K562 (cell line): Measurements from ENCODE around the gene INTS1. TPM values are rescaled to one million over a fixed set of nuclear protein-coding genes. Genes with fewer than 3 reads are reported as not detected.
A peak's percentile ranks its signal among the peaks of the same experiment; 100 is the strongest.

ENCODE experiments used
- ARID4B ChIP-seq: sonication (generic); formaldehyde crosslinking; IDR thresholded peaks from 2 replicates; pipeline ENCODE4 v1.8.0; 2022; ENCODE audit warnings: mild to moderate bottlenecking, missing genetic modification reagents
- ARNT ChIP-seq, 2 experiments: fragments of 450-650 bp; IDR thresholded peaks; 2 replicates each; pipeline ENCODE4 v1.6.1; 2016; ENCODE audit warnings: mild to moderate bottlenecking in 1 of 2
- ATF7 ChIP-seq: fragments of 450-650 bp; IDR thresholded peaks from 2 replicates; pipeline ENCODE4 v1.7.1; 2014; ENCODE audit warnings: mild to moderate bottlenecking, moderate library complexity
- BMI1 ChIP-seq: fragments of 150-350 bp; IDR thresholded peaks from 2 replicates; pipeline ENCODE4 v1.6.1; 2014; ENCODE audit warnings: low read length
- CBFA2T3 ChIP-seq: fragments of 450-650 bp; IDR thresholded peaks from 2 replicates; pipeline ENCODE4 v1.6.1; 2017
- EGR1 ChIP-seq: fragments of 450-650 bp; conservative IDR thresholded peaks from 2 replicates; pipeline ENCODE4 v1.6.1; 2017; ENCODE audit warnings: mild to moderate bottlenecking
- FIP1L1 ChIP-seq: fragments of 200-400 bp; formaldehyde crosslinking; IDR thresholded peaks from 2 replicates; pipeline ENCODE4 v1.6.1; 2018; ENCODE audit warnings: mild to moderate bottlenecking, low read depth, low read length; ENCODE audit not compliant: poor library complexity, severe bottlenecking
- HDAC2 ChIP-seq: fragments of 450-650 bp; IDR thresholded peaks from 2 replicates; pipeline ENCODE4 v1.6.1; 2016; ENCODE audit warnings: mild to moderate bottlenecking
- HDGF ChIP-seq: fragments of 450-650 bp; IDR thresholded peaks from 2 replicates; pipeline ENCODE4 v1.6.1; 2016
- JUND ChIP-seq, 2 experiments: IDR thresholded peaks; 2 replicates in 1 of 2; 3 replicates in 1 of 2; pipeline ENCODE4 v1.6.1; 2011; ENCODE audit warnings: borderline replicate concordance in 2 of 2, low read depth in 2 of 2, low read length in 2 of 2, improper control_type of control experiment in 1 of 2, missing biosample characterization in 1 of 2, missing genetic modification characterization in 1 of 2, missing genetic modification reagents in 1 of 2
- KAT2B ChIP-seq: IDR thresholded peaks from one replicate; pipeline ENCODE4 v1.6.1; 2012; ENCODE audit warnings: low read depth, mild to moderate bottlenecking, control low read depth, inconsistent platforms, low read length, moderate library complexity
- LEF1 ChIP-seq: fragments of 450-650 bp; IDR thresholded peaks from 2 replicates; pipeline ENCODE4 v1.6.1; 2016; ENCODE audit warnings: mild to moderate bottlenecking
- NFE2L1 ChIP-seq: fragments of 450-650 bp; IDR thresholded peaks from 2 replicates; pipeline ENCODE4 v1.6.1; 2016; ENCODE audit warnings: missing genetic modification characterization, low read depth, mild to moderate bottlenecking, missing compliant biosample characterization, moderate library complexity, borderline replicate concordance
- POLR2G ChIP-seq: fragments of 200-400 bp; formaldehyde crosslinking; IDR thresholded peaks from 2 replicates; pipeline ENCODE4 v1.6.1; 2017; ENCODE audit warnings: low read depth, mild to moderate bottlenecking, antibody characterized with exemption, low read length, moderate library complexity
- RAD21 ChIP-seq, 2 experiments: fragments of 250-450 bp in 1 of 2; fragments of 450-650 bp in 1 of 2; sonication (Bioruptor Pico) in 1 of 2; formaldehyde crosslinking in 1 of 2; IDR thresholded peaks in 1 of 2; conservative IDR thresholded peaks in 1 of 2; 2 replicates each; pipeline versions ENCODE4 v1.4.0 to v1.8.0; 2020 to 2022; ENCODE audit warnings: mild to moderate bottlenecking in 2 of 2, moderate library complexity in 1 of 2
- SAFB ChIP-seq: fragments of 200-400 bp; formaldehyde crosslinking; IDR thresholded peaks from 2 replicates; pipeline ENCODE4 v1.6.1; 2017; ENCODE audit warnings: low read depth, low read length, borderline replicate concordance
- SIX5 ChIP-seq, 2 experiments: IDR thresholded peaks; 2 replicates each; pipeline ENCODE4 v1.6.1; 2011; ENCODE audit warnings: low read length in 2 of 2, borderline replicate concordance in 1 of 2, low read depth in 1 of 2, mild to moderate bottlenecking in 1 of 2, moderate library complexity in 1 of 2; ENCODE audit not compliant: insufficient read depth in 1 of 2
- SMARCC2 ChIP-seq: fragments of 450-650 bp; IDR thresholded peaks from 2 replicates; pipeline ENCODE4 v1.6.1; 2017; ENCODE audit warnings: antibody characterized with exemption, moderate library complexity, mild to moderate bottlenecking, low read depth
- STAT5A ChIP-seq: IDR thresholded peaks from 2 replicates; pipeline ENCODE4 v1.6.1; 2012; ENCODE audit warnings: low read length, inconsistent platforms, borderline replicate concordance
- THRAP3 ChIP-seq: fragments of 450-650 bp; IDR thresholded peaks from 2 replicates; pipeline ENCODE4 v1.6.1; 2016; ENCODE audit warnings: mild to moderate bottlenecking, inconsistent platforms, borderline replicate concordance
- ZBTB33 ChIP-seq: sonication (generic); formaldehyde crosslinking; IDR thresholded peaks from 2 replicates; pipeline ENCODE4 v1.8.1; 2023; ENCODE audit warnings: mild to moderate bottlenecking, missing genetic modification reagents
- ZNF175 ChIP-seq: fragments of 200-800 bp; sonication (Bioruptor generic); IDR thresholded peaks from 2 replicates; pipeline ENCODE4 v1.6.1; 2016; ENCODE audit warnings: low read depth, mild to moderate bottlenecking, missing genetic modification characterization, missing compliant biosample characterization
- ZNF830 ChIP-seq: fragments of 250-450 bp; sonication (Bioruptor Pico); IDR thresholded peaks from 2 replicates; pipeline ENCODE4 v1.5.0; 2021; ENCODE audit warnings: mild to moderate bottlenecking
- polyA plus RNA-seq, 8 experiments: library from polyadenylated mRNA; depleted of rRNA in 4 of 8; stranded (reverse) in 5 of 8; unstranded in 3 of 8; fragments of >200 nt; fragmentation: Nextera tagmentation in 2 of 8; fragmentation: Illumina TruSeq in 1 of 8; extraction: Ambion mirVana in 2 of 8; extraction: Trizol in 1 of 8; gene quantifications; 2 replicates each; pipeline versions ENCODE4 v1.2.1 to v1.2.3, GENCODE V29; 2011 to 2014; ENCODE audit warnings: inconsistent platforms in 1 of 8, missing spikeins in 1 of 8
- total RNA-seq, 7 experiments: library from RNA; depleted of rRNA in 6 of 7; stranded (reverse); fragments of >200 nt in 6 of 7; fragmentation: Illumina TruSeq in 2 of 7; extraction: Trizol in 2 of 7; gene quantifications; 2 replicates each; pipeline versions ENCODE4 v1.2.1 to v1.2.3, GENCODE V29; 2011 to 2021; ENCODE audit warnings: low replicate concordance in 1 of 7

Gene INTS1
- total and polyA plus RNA-seq, 9 of the 15 experiments (the other 6 are each of a cell fraction or from before 2014, with no cell fraction given) = 0.34 to 119 (median 18.5) TPM

GRCh38 chr7:1473864-1474512 lies 30.2 kb downstream of the INTS1 start (continued):
- TF ChIP-seq LEF1 (peak; percentile 85), SAFB (peak; percentile 41; the same call in 1 of the 2 replicates), KAT2B (no peak), ATF7 (0 out of 2 replicates have a peak, but pooled peaks have one; percentile 44), ZNF830 (CRISPR knock-in tag) (no peak), HDGF (peak; percentile 96), FIP1L1 (no peak), SMARCC2 (no peak), THRAP3 (no peak), JUND (IDR thresholded peaks at IDR 0.05; ENCODE audit: borderline replicate concordance, low read depth, low read length) (peak; percentile 52), JUND (tag; IDR thresholded peaks at IDR 0.05; ENCODE audit: borderline replicate concordance, low read depth, low read length) (no peak; the same call in 2 of the 3 replicates), ARID4B (CRISPR knock-in tag) (peak; percentile 69), POLR2G (peak; percentile 48), STAT5A (no peak), ARNT (IDR thresholded peaks at IDR 0.05) (no peak), ZBTB33 (CRISPR knock-in tag) (peak; percentile 95), NFE2L1 (no peak), CBFA2T3 (no peak), ZNF175 (CRISPR knock-in tag) (no peak), RAD21 (CRISPR knock-in tag; conservative IDR thresholded peaks at IDR 0.05 in 1 of 2, IDR thresholded peaks at IDR 0.05 in 1 of 2) (peak; percentile 89 to 95), BMI1 (no peak), EGR1 (0 out of 2 replicates have a peak, but pooled peaks have one; percentile 35), HDAC2 (no peak), SIX5 (IDR thresholded peaks at IDR 0.05; ENCODE audit: borderline replicate concordance in 1 of 2, insufficient read depth in 1 of 2, low read depth in 1 of 2, low read length in 2 of 2) (no peak)
